ENCODE measurements around the gene POLK. TPM values are rescaled to one million over a fixed set of nuclear protein-coding genes. Genes with fewer than 3 reads are reported as not detected.

The POLK gene
- total and polyA plus RNA-seq, 7 donors: 4.9 to 29.9 (median 18.9) TPM

GRCh38 chr5:75468593-75468992 lies 43.1 kb upstream of the POLK start:
- Histone ChIP-seq H3K4me3 (no peak overlapping the region), H3K36me3 (ENCODE audit: insufficient read depth in 1 of 2, low read depth in 1 of 2) (no peaks in the 10 kb centered on the region), H3K27ac (no peak overlapping the region), H3K4me1 (peaks cover 7% of the 10 kb centered on the region), H3K9me3 (peaks cover 30% of the 10 kb centered on the region), H3K27me3 (ENCODE audit: insufficient read depth in 3 of 3, low read length in 2 of 3) (no peaks in the 10 kb centered on the region)
- intact Hi-C loops (cut with DNase I): no loop called here
- DNase-seq: no peak
- TF ChIP-seq, protein P1, sequence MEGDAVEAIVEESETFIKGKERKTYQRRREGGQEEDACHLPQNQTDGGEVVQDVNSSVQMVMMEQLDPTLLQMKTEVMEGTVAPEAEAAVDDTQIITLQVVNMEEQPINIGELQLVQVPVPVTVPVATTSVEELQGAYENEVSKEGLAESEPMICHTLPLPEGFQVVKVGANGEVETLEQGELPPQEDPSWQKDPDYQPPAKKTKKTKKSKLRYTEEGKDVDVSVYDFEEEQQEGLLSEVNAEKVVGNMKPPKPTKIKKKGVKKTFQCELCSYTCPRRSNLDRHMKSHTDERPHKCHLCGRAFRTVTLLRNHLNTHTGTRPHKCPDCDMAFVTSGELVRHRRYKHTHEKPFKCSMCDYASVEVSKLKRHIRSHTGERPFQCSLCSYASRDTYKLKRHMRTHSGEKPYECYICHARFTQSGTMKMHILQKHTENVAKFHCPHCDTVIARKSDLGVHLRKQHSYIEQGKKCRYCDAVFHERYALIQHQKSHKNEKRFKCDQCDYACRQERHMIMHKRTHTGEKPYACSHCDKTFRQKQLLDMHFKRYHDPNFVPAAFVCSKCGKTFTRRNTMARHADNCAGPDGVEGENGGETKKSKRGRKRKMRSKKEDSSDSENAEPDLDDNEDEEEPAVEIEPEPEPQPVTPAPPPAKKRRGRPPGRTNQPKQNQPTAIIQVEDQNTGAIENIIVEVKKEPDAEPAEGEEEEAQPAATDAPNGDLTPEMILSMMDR (IDR thresholded peaks at IDR 0.05): no peak
- no peak for ATAC-seq
- WGBS, 3 donors: 98 to 100% (median 98%) methylated on average over 2 of the region's 2 CpGs

DNA sequence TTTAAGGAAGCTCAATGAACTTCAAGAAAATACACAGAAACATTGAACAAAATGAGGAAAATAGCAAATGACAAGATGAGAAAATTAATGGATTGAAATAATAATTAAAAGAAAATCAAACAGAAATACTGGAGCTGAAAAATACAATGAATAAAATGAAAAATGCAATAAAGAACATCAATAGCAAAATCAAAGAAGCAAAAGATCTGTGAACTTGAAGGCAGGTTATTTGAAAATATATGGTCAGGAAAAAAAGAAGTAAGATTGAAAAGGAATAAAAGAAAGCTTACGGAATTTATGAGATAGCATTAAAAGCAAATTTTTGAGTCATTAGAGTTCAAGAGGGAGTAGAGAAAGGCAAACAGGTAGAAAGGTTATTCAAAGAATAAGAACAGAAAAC lies 42.7 kb upstream of the POLK start:
- peaks cover 30% of the 10 kb centered on the region for H3K9me3 ChIP-seq

DNA sequence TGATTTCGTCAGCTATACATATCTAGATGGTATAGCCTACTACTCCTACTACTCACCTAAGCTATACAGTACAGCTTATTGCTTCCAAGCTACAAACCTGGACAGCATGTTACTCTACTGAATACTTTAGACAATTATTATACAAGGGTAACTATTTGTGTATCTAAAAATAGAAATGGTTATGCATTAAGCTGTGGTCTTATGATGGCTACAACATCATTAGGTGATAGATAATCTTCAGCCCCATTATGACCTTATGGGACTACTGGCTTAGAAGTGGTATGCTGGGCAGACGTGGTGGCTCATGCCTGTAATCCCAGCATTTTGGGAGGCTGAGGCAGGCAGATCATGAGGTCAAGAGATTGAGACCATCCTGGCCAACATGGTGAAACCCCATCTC lies 40.5 kb upstream of the POLK start:
- H3K27ac ChIP-seq: no peak overlapping the region
- H3K9me3 ChIP-seq: peaks cover 30% of the 10 kb centered on the region
- intact Hi-C loops (cut with DNase I): no loop called here
- H3K4me1 ChIP-seq: no peaks in the 10 kb centered on the region
- no peak for ATAC-seq
- TF ChIP-seq, protein P1 (IDR thresholded peaks at IDR 0.05): no peak
- 98 to 100% (median 100%) methylated on average over 2 of the region's 2 CpGs for WGBS, 3 donors
- H3K36me3 ChIP-seq (ENCODE audit: insufficient read depth in 1 of 2, low read depth in 1 of 2): no peaks in the 10 kb centered on the region
- DNase-seq: no peak
- no peak overlapping the region for H3K4me3 ChIP-seq
- no peaks in the 10 kb centered on the region for H3K27me3 ChIP-seq (ENCODE audit: insufficient read depth in 3 of 3, low read length in 2 of 3)

More for the DNA sequence above, 42.7 kb upstream of the POLK start:
- Histone ChIP-seq H3K4me3 (no peak overlapping the region), H3K27ac (no peak overlapping the region), H3K27me3 (ENCODE audit: insufficient read depth in 3 of 3, low read length in 2 of 3) (no peaks in the 10 kb centered on the region), H3K4me1 (peaks cover 7% of the 10 kb centered on the region), H3K36me3 (ENCODE audit: insufficient read depth in 1 of 2, low read depth in 1 of 2) (no peaks in the 10 kb centered on the region)
- WGBS, 3 donors: 97 to 100% (median 98%) methylated on average over 1 of the region's 1 CpG
- DNase-seq (no peak), ATAC-seq (no peak)
- TF ChIP-seq, protein P1 (IDR thresholded peaks at IDR 0.05): no peak
- intact Hi-C loops (cut with DNase I): no loop called here

- Histone ChIP-seq H3K9me3 (peaks cover 30% of the 10 kb centered on the region), H3K4me1 (no peaks in the 10 kb centered on the region), H3K4me3 (no peak overlapping the region), H3K27ac (no peak overlapping the region), H3K36me3 (ENCODE audit: insufficient read depth in 1 of 2, low read depth in 1 of 2) (no peaks in the 10 kb centered on the region), H3K27me3 (ENCODE audit: insufficient read depth in 3 of 3, low read length in 2 of 3) (no peaks in the 10 kb centered on the region)
- intact Hi-C loops (cut with DNase I): no loop called here
- TF ChIP-seq, protein P1 (IDR thresholded peaks at IDR 0.05): no peak
- DNase-seq: no peak
- 97 to 100% (median 98%) methylated on average over 1 of the region's 1 CpG for WGBS, 3 donors
- no peak for ATAC-seq
Measured at GRCh38 chr5:75472973-75473372, 38.7 kb upstream of the POLK start.

GRCh38 chr5:75473463-75473862 lies 38.2 kb upstream of the POLK start:
- 88 to 97% (median 93%) methylated on average over 2 of the region's 2 CpGs for WGBS, 3 donors
- no peak for DNase-seq
- TF ChIP-seq, protein P1 (IDR thresholded peaks at IDR 0.05): no peak
- no peaks in the 10 kb centered on the region for H3K4me1 ChIP-seq
- H3K27ac ChIP-seq: no peak overlapping the region
- H3K27me3 ChIP-seq (ENCODE audit: insufficient read depth in 3 of 3, low read length in 2 of 3): no peaks in the 10 kb centered on the region
- no peak for ATAC-seq
- H3K4me3 ChIP-seq: no peak overlapping the region
- peaks cover 26% of the 10 kb centered on the region for H3K9me3 ChIP-seq
- no peaks in the 10 kb centered on the region for H3K36me3 ChIP-seq (ENCODE audit: insufficient read depth in 1 of 2, low read depth in 1 of 2)
- intact Hi-C loops (cut with DNase I): no loop called here
